Hepatocyte (in vitro differentiated cells): Measurements from ENCODE around the gene GLDC. TPM values are rescaled to one million over a fixed set of nuclear protein-coding genes. Genes with fewer than 3 reads are reported as not detected.

Source experiments
- DNase-seq: peaks from one replicate; pipeline ENCODE4 v3.0.0-alpha.2; 2016; ENCODE audit warnings: low spot score
- H2AFZ ChIP-seq: fragments of 200-600 bp; sonication (generic); 2 replicates; pipeline ENCODE4 v1.6.0; 2016; ENCODE audit warnings: antibody characterized with exemption, mild to moderate bottlenecking
- H3K27ac ChIP-seq: fragments of 200-600 bp; sonication (generic); 2 replicates; pipeline ENCODE4 v1.5.1; 2016; ENCODE audit warnings: mild to moderate bottlenecking
- H3K27me3 ChIP-seq: fragments of 200-600 bp; sonication (generic); 2 replicates; pipeline ENCODE4 v1.6.1; 2016
- H3K36me3 ChIP-seq: fragments of 200-600 bp; sonication (generic); replicated peaks from 2 replicates; pipeline ENCODE4 v1.5.1; 2016; ENCODE audit warnings: low read depth; ENCODE audit not compliant: insufficient read depth
- H3K4me1 ChIP-seq: fragments of 200-600 bp; sonication (generic); 2 replicates; pipeline ENCODE4 v1.5.1; 2016; ENCODE audit warnings: mild to moderate bottlenecking, moderate library complexity; ENCODE audit not compliant: insufficient read depth
- H3K4me2 ChIP-seq: fragments of 200-600 bp; sonication (generic); 2 replicates; pipeline ENCODE4 v1.6.0; 2016
- H3K4me3 ChIP-seq: fragments of 200-600 bp; sonication (generic); 2 replicates; pipeline ENCODE4 v1.5.1; 2016; ENCODE audit warnings: mild to moderate bottlenecking
- H3K79me2 ChIP-seq: fragments of 200-600 bp; sonication (generic); 2 replicates; pipeline ENCODE4 v1.6.0; 2017; ENCODE audit warnings: mild to moderate bottlenecking
- H3K9me2 ChIP-seq: fragments of 200-600 bp; sonication (generic); replicated peaks from 2 replicates; pipeline ENCODE4 v1.6.0; 2017; ENCODE audit warnings: mild to moderate bottlenecking; ENCODE audit not compliant: insufficient read depth
- H3K9me3 ChIP-seq: fragments of 200-600 bp; sonication (generic); 2 replicates; pipeline ENCODE4 v1.5.1; 2016; ENCODE audit warnings: low read depth, mild to moderate bottlenecking
- H4K20me1 ChIP-seq: fragments of 200-600 bp; sonication (generic); 2 replicates; pipeline ENCODE4 v1.6.0; 2016; ENCODE audit warnings: mild to moderate bottlenecking; ENCODE audit not compliant: insufficient read depth, poor library complexity, severe bottlenecking
- CTCF ChIP-seq: fragments of 200-600 bp; sonication (generic); IDR thresholded peaks from 2 replicates; pipeline ENCODE4 v1.5.1; 2016; ENCODE audit warnings: antibody characterized with exemption, mild to moderate bottlenecking; ENCODE audit not compliant: poor library complexity
- EZH2 ChIP-seq: fragments of 200-600 bp; sonication (generic); IDR thresholded peaks from 2 replicates; pipeline ENCODE4 v1.6.1; 2016; ENCODE audit warnings: antibody characterized with exemption, mild to moderate bottlenecking, borderline replicate concordance
- EZH2phosphoT487 ChIP-seq: fragments of 200-600 bp; sonication (generic); IDR thresholded peaks from one replicate; pipeline ENCODE4 v1.6.1; 2018; ENCODE audit warnings: antibody characterized with exemption, mild to moderate bottlenecking, low read depth, moderate library complexity; ENCODE audit not compliant: unreplicated experiment, severe bottlenecking
- WGBS: methylation state at CpG from one replicate; pipeline ENCODE4 v1.1.6; 2016; ENCODE audit warnings: low lambda C conversion rate; ENCODE audit errors: missing lambda C conversion rate; 5-methylcytosine and 5-hydroxymethylcytosine counted together
- polyA plus RNA-seq: library from polyadenylated mRNA; unstranded; fragments of >200 nt; fragmentation: Nextera tagmentation; extraction: Ambion mirVana; gene quantifications from 2 replicates; pipeline ENCODE4 v1.2.1, GENCODE V29; 2016
- total RNA-seq: library from RNA; depleted of rRNA; stranded (reverse); fragments of >200 nt; gene quantifications from 2 replicates; pipeline ENCODE4 v1.2.3, GENCODE V29; 2014

Gene GLDC
- total and polyA plus RNA-seq, 2 experiments from 2014 or later = 15.6 to 18.4 TPM

- H3K36me3 ChIP-seq = no peaks in the 10 kb centered on the region
- H3K79me2 ChIP-seq = no peaks in the 10 kb centered on the region
- no peaks in the 10 kb centered on the region for H3K27me3 ChIP-seq
- no peaks in the 10 kb centered on the region for H3K9me3 ChIP-seq
- H3K4me1 ChIP-seq = no peaks in the 10 kb centered on the region
- no peak overlapping the region for H2AFZ ChIP-seq
- no peak overlapping the region for H3K4me2 ChIP-seq
- H3K4me3 ChIP-seq = no peak overlapping the region
- H3K27ac ChIP-seq = no peak overlapping the region
- H3K9me2 ChIP-seq = no peaks in the 10 kb centered on the region
- TF ChIP-seq EZH2 = no peak
- TF ChIP-seq CTCF = no peak
- no peak for TF ChIP-seq EZH2phosphoT487
- no peaks in the 10 kb centered on the region for H4K20me1 ChIP-seq
- no peak for DNase-seq
- WGBS = 91% methylated on average over 6 of the region's 6 CpGs
Observed at GRCh38 chr9:6619909-6620308, 25.6 kb downstream of the GLDC start.

GRCh38 chr9:6616951-6617602, 28.5 kb downstream of the GLDC start:
- H4K20me1 ChIP-seq = no peaks in the 10 kb centered on the region
- H3K27me3 ChIP-seq = no peaks in the 10 kb centered on the region
- H3K9me3 ChIP-seq = no peaks in the 10 kb centered on the region
- H3K4me3 ChIP-seq = no peak overlapping the region
- no peaks in the 10 kb centered on the region for H3K36me3 ChIP-seq
- TF ChIP-seq CTCF (no peak), EZH2 (no peak), EZH2phosphoT487 (no peak)
- 87% methylated on average over 9 of the region's 9 CpGs for WGBS
- no peak for DNase-seq
- no peak overlapping the region for H3K27ac ChIP-seq
- no peaks in the 10 kb centered on the region for H3K4me1 ChIP-seq
- no peak overlapping the region for H3K4me2 ChIP-seq
- H3K79me2 ChIP-seq = no peaks in the 10 kb centered on the region
- no peak overlapping the region for H2AFZ ChIP-seq
- no peaks in the 10 kb centered on the region for H3K9me2 ChIP-seq

GRCh38 chr9:6614489-6614888, 31.0 kb downstream of the GLDC start:
- WGBS = 96% methylated on average over 5 of the region's 5 CpGs
- no peak for TF ChIP-seq EZH2phosphoT487
- no peak for TF ChIP-seq EZH2
- TF ChIP-seq CTCF = no peak

More at GRCh38 chr9:6614489-6614888, 31.0 kb downstream of the GLDC start:
- Histone ChIP-seq H3K27me3 (no peaks in the 10 kb centered on the region), H3K9me3 (no peaks in the 10 kb centered on the region), H3K4me1 (no peaks in the 10 kb centered on the region), H3K27ac (no peak overlapping the region), H3K4me3 (no peak overlapping the region), H4K20me1 (no peaks in the 10 kb centered on the region), H3K36me3 (no peaks in the 10 kb centered on the region), H3K4me2 (no peak overlapping the region), H2AFZ (no peak overlapping the region), H3K9me2 (no peaks in the 10 kb centered on the region), H3K79me2 (no peaks in the 10 kb centered on the region)
- no peak for DNase-seq
